ENCODE results near the gene CSNK1G2.
A peak's percentile ranks its signal among the peaks of the same experiment; 100 is the strongest.

The CSNK1G2 gene

GRCh38 chr19:1991018-1991913, 50.3 kb downstream of the CSNK1G2 start:
- DNase-seq (ENCODE audit: low read depth): no peak
- no peak for TF ChIP-seq CTCF (IDR thresholded peaks at IDR 0.05; ENCODE audit: low read depth, low read length)
- TF ChIP-seq POLR2A (IDR thresholded peaks at IDR 0.05; ENCODE audit: extremely low read depth, insufficient read length): no peak
- TF ChIP-seq MAX (IDR thresholded peaks at IDR 0.05; ENCODE audit: low read depth, low read length): no peak
- TF ChIP-seq MYC (IDR thresholded peaks at IDR 0.05; ENCODE audit: low read depth, low read length): no peak
- no peak overlapping the region for H3K4me3 ChIP-seq (ENCODE audit: low read depth, low read length)

- no peak for TF ChIP-seq POLR2A (IDR thresholded peaks at IDR 0.05; ENCODE audit: extremely low read depth, insufficient read length)
- no peak for TF ChIP-seq MAX (IDR thresholded peaks at IDR 0.05; ENCODE audit: low read depth, low read length)
- TF ChIP-seq MYC (IDR thresholded peaks at IDR 0.05; ENCODE audit: low read depth, low read length): no peak
- TF ChIP-seq CTCF (IDR thresholded peaks at IDR 0.05; ENCODE audit: low read depth, low read length): no peak
- no peak for DNase-seq (ENCODE audit: low read depth)
- no peak overlapping the region for H3K4me3 ChIP-seq (ENCODE audit: low read depth, low read length)
These were observed 51.8 kb downstream of the CSNK1G2 start for GRCh38 chr19:1992759-1993260.

GRCh38 chr19:1997353-1998233, 56.6 kb downstream of the CSNK1G2 start:
- TF ChIP-seq CTCF (IDR thresholded peaks at IDR 0.05; ENCODE audit: low read depth, low read length) (no peak), MAX (IDR thresholded peaks at IDR 0.05; ENCODE audit: low read depth, low read length) (no peak), MYC (IDR thresholded peaks at IDR 0.05; ENCODE audit: low read depth, low read length) (no peak), POLR2A (IDR thresholded peaks at IDR 0.05; ENCODE audit: extremely low read depth, insufficient read length) (no peak)
- no peak overlapping the region for H3K4me3 ChIP-seq (ENCODE audit: low read depth, low read length)
- DNase-seq (ENCODE audit: low read depth): peak; percentile 0

GRCh38 chr19:1998712-1999708, 58.0 kb downstream of the CSNK1G2 start:
- DNase-seq (ENCODE audit: low read depth): peak; percentile 0
- no peak overlapping the region for H3K4me3 ChIP-seq (ENCODE audit: low read depth, low read length)
- TF ChIP-seq MYC (IDR thresholded peaks at IDR 0.05; ENCODE audit: low read depth, low read length): no peak
- TF ChIP-seq POLR2A (IDR thresholded peaks at IDR 0.05; ENCODE audit: extremely low read depth, insufficient read length): no peak
- no peak for TF ChIP-seq MAX (IDR thresholded peaks at IDR 0.05; ENCODE audit: low read depth, low read length)
- no peak for TF ChIP-seq CTCF (IDR thresholded peaks at IDR 0.05; ENCODE audit: low read depth, low read length)
